GM19099 (cell line): ENCODE results near the gene DNMT1.

ENCODE experiments used
- POLR2A ChIP-seq: IDR thresholded peaks from 3 replicates; pipeline ENCODE4 v1.6.1; 2011; ENCODE audit warnings: low read depth; ENCODE audit not compliant: insufficient read length; ENCODE audit errors: extremely low read depth

DNMT1 gene

GRCh38 chr19:10194500-10195198, at the start of gene DNMT1:
DNMT1 (minus strand) TSS chr19:10194953; CDS start chr19:10194899, 54 bp downstream.
- peak; percentile 97 for TF ChIP-seq POLR2A

- no peak for TF ChIP-seq POLR2A
These were observed 48.9 kb upstream of the DNMT1 start for GRCh38 chr19:10243606-10244005.

GRCh38 chr19:10238172-10238783, 43.5 kb upstream of the DNMT1 start:
- TF ChIP-seq POLR2A: no peak

- peak; percentile 0 for TF ChIP-seq POLR2A
These were observed 42.9 kb upstream of the DNMT1 start for GRCh38 chr19:10237702-10238101.

GRCh38 chr19:10235003-10235402, 40.2 kb upstream of the DNMT1 start:
- TF ChIP-seq POLR2A: no peak

GRCh38 chr19:10233946-10234345, 39.2 kb upstream of the DNMT1 start:
- no peak for TF ChIP-seq POLR2A

GRCh38 chr19:10231612-10232228, 37.0 kb upstream of the DNMT1 start:
- TF ChIP-seq POLR2A: no peak

- peak; percentile 75 for TF ChIP-seq POLR2A
These were observed 36.3 kb upstream of the DNMT1 start, which contains the start of gene S1PR2 for GRCh38 chr19:10230861-10231611. S1PR2 (minus strand) TSS chr19:10231331; CDS start chr19:10224905, 6,426 bp downstream.

GRCh38 chr19:10230173-10230860, 35.6 kb upstream of the DNMT1 start:
- TF ChIP-seq POLR2A: peak; percentile 56

GRCh38 chr19:10228920-10229319, 34.2 kb upstream of the DNMT1 start:
- TF ChIP-seq POLR2A: no peak

- TF ChIP-seq POLR2A: no peak
These were observed 33.6 kb upstream of the DNMT1 start for GRCh38 chr19:10228393-10228792.

GRCh38 chr19:10227026-10227971, 32.5 kb upstream of the DNMT1 start:
- TF ChIP-seq POLR2A: no peak

- no peak for TF ChIP-seq POLR2A
These were observed 31.7 kb upstream of the DNMT1 start for GRCh38 chr19:10226376-10227025.
